Measurements from ENCODE around the gene TMEM182. TPM values are rescaled to one million over a fixed set of nuclear protein-coding genes. Genes with fewer than 3 reads are reported as not detected.

Gene TMEM182, protein sequence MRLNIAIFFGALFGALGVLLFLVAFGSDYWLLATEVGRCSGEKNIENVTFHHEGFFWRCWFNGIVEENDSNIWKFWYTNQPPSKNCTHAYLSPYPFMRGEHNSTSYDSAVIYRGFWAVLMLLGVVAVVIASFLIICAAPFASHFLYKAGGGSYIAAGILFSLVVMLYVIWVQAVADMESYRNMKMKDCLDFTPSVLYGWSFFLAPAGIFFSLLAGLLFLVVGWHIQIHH
- total RNA-seq = 1 to 10 TPM; 3.7 to 7.6 TPM
- polyA plus RNA-seq = 1 to 10 TPM; 1.1 to 1.5 TPM
- long read RNA-seq, donor 1, partial matches to known transcripts = 0 of 4 reads
- long read RNA-seq, donor 1, other reads (novel, unspliced or antisense) = 0 of 4 reads
- long read RNA-seq, donor 2, partial matches to known transcripts = 0 of 5 reads
- long read RNA-seq, donor 2, other reads (novel, unspliced or antisense) = 0 of 5 reads
- long read RNA-seq, donor 3, partial matches to known transcripts = 0 of 4 reads
- long read RNA-seq, donor 3, other reads (novel, unspliced or antisense) = 0 of 4 reads
- long read RNA-seq, donor 4, partial matches to known transcripts = 0 of 5 reads
- long read RNA-seq, donor 4, other reads (novel, unspliced or antisense) = 0 of 5 reads
- long read RNA-seq, donor 5, transcript TMEM182-202 (5 exons, 3,112 nt) = major isoform, 5 of 5 reads
- long read RNA-seq, donor 5, partial matches to known transcripts = 0 of 5 reads
- long read RNA-seq, donor 5, other reads (novel, unspliced or antisense) = 0 of 5 reads

GRCh38 chr2:102761763-102762162 lies at the start of gene TMEM182:
TSS of gene TMEM182 (plus strand) at chr2:102762031. CDS start at chr2:102762218, 187 bp downstream.
- H3K36me3 ChIP-seq (ENCODE audit: control insufficient read depth in 4 of 4, insufficient read depth in 4 of 4, low read length in 4 of 4) = peaks cover 0 to 4% (median under 1%) of the 10 kb centered on the region in 4 donors
- H3K9ac ChIP-seq (ENCODE audit: insufficient read depth in 1 of 2, low read length in 2 of 2) = no peak within 1 kb of the TSS
- no peak within 1 kb of the TSS for H3K4me3 ChIP-seq
- WGBS, 2 donors = 80 to 84% methylated on average over 4 of the region's 4 CpGs
- TF ChIP-seq, protein P1, sequence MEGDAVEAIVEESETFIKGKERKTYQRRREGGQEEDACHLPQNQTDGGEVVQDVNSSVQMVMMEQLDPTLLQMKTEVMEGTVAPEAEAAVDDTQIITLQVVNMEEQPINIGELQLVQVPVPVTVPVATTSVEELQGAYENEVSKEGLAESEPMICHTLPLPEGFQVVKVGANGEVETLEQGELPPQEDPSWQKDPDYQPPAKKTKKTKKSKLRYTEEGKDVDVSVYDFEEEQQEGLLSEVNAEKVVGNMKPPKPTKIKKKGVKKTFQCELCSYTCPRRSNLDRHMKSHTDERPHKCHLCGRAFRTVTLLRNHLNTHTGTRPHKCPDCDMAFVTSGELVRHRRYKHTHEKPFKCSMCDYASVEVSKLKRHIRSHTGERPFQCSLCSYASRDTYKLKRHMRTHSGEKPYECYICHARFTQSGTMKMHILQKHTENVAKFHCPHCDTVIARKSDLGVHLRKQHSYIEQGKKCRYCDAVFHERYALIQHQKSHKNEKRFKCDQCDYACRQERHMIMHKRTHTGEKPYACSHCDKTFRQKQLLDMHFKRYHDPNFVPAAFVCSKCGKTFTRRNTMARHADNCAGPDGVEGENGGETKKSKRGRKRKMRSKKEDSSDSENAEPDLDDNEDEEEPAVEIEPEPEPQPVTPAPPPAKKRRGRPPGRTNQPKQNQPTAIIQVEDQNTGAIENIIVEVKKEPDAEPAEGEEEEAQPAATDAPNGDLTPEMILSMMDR (IDR thresholded peaks at IDR 0.05; ENCODE audit: control extremely low read depth, extremely low read depth) = no peak
- DNase-seq (peak in 1 of 3 donors; percentile 52), ATAC-seq (ENCODE audit: insufficient read depth, low FRiP score) (no peak)
- H3K27me3 ChIP-seq (ENCODE audit: control insufficient read depth in 3 of 3, insufficient read depth in 3 of 3, low read length in 2 of 3) = no peaks in the 10 kb centered on the region
- H3K4me1 ChIP-seq (ENCODE audit: control insufficient read depth in 5 of 5, insufficient read depth in 5 of 5, low read length in 5 of 5) = peaks cover 0 to 23% (median 7%) of the 10 kb centered on the region in 5 donors
- peak within 1 kb of the TSS in 1 of 2 donors; percentile 79 for H3K27ac ChIP-seq (ENCODE audit: low read depth in 1 of 2, low read length in 1 of 2)
- H3K9me3 ChIP-seq (ENCODE audit: control insufficient read depth in 4 of 4, insufficient read depth in 3 of 4, low read length in 3 of 4) = no peaks in the 10 kb centered on the region

DNA sequence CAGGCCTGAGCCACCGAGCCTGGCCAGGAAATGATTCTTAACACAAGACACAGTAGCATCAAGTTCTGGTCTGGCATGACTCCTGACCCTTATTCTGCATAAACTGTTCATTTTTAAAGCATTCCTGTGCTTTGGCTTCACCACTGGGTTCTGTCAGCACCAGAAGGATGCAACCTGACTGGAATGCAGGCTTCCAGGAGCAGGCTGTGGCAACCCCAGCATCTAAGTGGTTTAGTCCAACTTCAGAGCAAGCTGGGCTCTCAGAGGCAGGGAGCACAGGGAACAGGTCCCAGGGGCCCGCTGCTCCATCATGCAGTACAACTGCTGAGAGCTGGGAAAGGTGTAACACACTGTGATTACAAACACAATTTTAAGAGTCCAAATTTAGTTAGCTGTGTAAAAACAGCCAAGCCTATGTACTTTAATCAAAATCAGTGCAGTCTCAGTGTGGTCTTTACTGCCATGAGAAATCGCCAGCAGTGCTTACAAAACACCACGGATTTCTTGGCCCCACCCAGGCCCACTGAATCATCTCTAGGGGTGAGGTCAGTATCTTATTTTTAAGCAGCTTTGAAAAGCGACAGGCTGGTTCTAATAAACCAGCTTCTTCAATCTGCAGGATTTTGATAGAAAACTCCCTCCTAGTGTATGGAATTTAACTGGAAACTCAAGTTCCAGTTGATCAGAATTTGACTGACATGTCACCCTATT lies 44.4 kb upstream of the TMEM182 start:
- TF ChIP-seq, protein P1 (IDR thresholded peaks at IDR 0.05; ENCODE audit: control extremely low read depth, extremely low read depth) = no peak
- H3K9me3 ChIP-seq (ENCODE audit: control insufficient read depth in 4 of 4, insufficient read depth in 3 of 4, low read length in 3 of 4) = no peaks in the 10 kb centered on the region
- H3K27ac ChIP-seq (ENCODE audit: low read depth in 1 of 2, low read length in 1 of 2) = peak overlapping the region in 1 of 2 donors; percentile 15
- no peaks in the 10 kb centered on the region for H3K4me1 ChIP-seq (ENCODE audit: control insufficient read depth in 5 of 5, insufficient read depth in 5 of 5, low read length in 5 of 5)
- H3K27me3 ChIP-seq (ENCODE audit: control insufficient read depth in 3 of 3, insufficient read depth in 3 of 3, low read length in 2 of 3) = no peaks in the 10 kb centered on the region
- WGBS, 2 donors = 82 to 85% methylated on average over 5 of the region's 5 CpGs
- H3K4me3 ChIP-seq = no peak overlapping the region
- H3K36me3 ChIP-seq (ENCODE audit: control insufficient read depth in 4 of 4, insufficient read depth in 4 of 4, low read length in 4 of 4) = peaks cover 8 to 21% (median 15%) of the 10 kb centered on the region in 4 donors
- no peak overlapping the region for H3K9ac ChIP-seq (ENCODE audit: insufficient read depth in 1 of 2, low read length in 2 of 2)
- DNase-seq (no peak), ATAC-seq (ENCODE audit: insufficient read depth, low FRiP score) (no peak)

DNA sequence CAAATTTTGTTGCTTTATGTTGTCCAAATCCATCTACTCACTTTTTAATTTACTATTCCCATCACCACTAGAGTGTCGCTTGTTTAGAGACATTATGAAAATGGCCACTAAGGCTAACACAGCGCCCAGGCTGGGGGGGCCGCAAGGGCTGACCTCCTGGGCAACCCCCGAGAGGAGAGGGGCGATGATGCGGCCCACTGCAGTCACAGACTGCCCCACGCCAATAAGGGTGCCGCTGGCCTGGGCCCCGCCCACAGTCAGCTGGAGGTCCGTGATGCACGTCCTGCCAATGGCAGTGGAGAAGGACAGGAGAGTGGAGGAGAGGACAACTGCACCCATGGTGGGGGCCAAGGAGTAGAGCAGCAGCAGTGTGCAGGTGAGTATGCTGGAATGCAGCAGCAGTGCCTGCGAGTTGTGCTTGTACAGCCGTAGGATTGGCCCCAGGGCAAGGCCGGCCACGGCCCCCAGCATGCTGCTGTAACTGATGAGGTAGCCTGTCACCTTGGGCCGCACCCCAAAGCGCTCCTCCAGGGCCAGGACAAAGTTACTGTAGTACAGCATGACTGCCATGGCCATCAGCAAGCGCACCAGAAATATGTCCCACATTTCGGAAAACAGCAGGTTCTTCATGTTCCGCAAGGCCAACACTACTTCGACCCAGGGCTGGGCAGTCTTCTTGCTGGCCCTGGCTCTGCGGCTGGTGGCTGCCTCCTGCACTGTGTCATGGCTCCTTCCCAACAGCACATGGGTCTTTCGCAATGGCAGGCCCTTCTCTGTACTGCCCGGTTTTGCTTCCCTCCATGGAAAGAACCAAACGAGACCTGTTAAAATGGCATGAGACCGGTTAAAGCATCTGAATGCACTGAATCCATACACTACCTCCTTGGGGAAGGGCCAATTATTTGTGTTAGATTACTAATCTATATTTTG lies 43.2 kb upstream of the TMEM182 start:
- DNase-seq (no peak), ATAC-seq (ENCODE audit: insufficient read depth, low FRiP score) (no peak)
- H3K4me3 ChIP-seq = no peak overlapping the region
- 94 to 96% methylated on average over 26 of the region's 26 CpGs for WGBS, 2 donors
- no peaks in the 10 kb centered on the region for H3K4me1 ChIP-seq (ENCODE audit: control insufficient read depth in 5 of 5, insufficient read depth in 5 of 5, low read length in 5 of 5)
- no peaks in the 10 kb centered on the region for H3K27me3 ChIP-seq (ENCODE audit: control insufficient read depth in 3 of 3, insufficient read depth in 3 of 3, low read length in 2 of 3)
- H3K9ac ChIP-seq (ENCODE audit: insufficient read depth in 1 of 2, low read length in 2 of 2) = no peak overlapping the region
- TF ChIP-seq, protein P1 (IDR thresholded peaks at IDR 0.05; ENCODE audit: control extremely low read depth, extremely low read depth) = no peak
- H3K36me3 ChIP-seq (ENCODE audit: control insufficient read depth in 4 of 4, insufficient read depth in 4 of 4, low read length in 4 of 4) = peaks cover 8 to 21% (median 17%) of the 10 kb centered on the region in 4 donors
- H3K27ac ChIP-seq (ENCODE audit: low read depth in 1 of 2, low read length in 1 of 2) = no peak overlapping the region
- no peaks in the 10 kb centered on the region for H3K9me3 ChIP-seq (ENCODE audit: control insufficient read depth in 4 of 4, insufficient read depth in 3 of 4, low read length in 3 of 4)

Measured in lung (tissue), 16 donors.